HG03064 (cell line): ENCODE data around the gene NTN1.
"Not testable (repeated sequence)": the region's sequence is repeated elsewhere in the genome, so short reads cannot be mapped to it uniquely, and the experiment has no call there.

ENCODE experiments used
- ATAC-seq: cut with Tn5 transposase; IDR thresholded peaks from one replicate; pipeline ENCODE4 v1.9.1; 2021; ENCODE audit warnings: low read depth; ENCODE audit not compliant: unreplicated experiment

NTN1 gene

DNA sequence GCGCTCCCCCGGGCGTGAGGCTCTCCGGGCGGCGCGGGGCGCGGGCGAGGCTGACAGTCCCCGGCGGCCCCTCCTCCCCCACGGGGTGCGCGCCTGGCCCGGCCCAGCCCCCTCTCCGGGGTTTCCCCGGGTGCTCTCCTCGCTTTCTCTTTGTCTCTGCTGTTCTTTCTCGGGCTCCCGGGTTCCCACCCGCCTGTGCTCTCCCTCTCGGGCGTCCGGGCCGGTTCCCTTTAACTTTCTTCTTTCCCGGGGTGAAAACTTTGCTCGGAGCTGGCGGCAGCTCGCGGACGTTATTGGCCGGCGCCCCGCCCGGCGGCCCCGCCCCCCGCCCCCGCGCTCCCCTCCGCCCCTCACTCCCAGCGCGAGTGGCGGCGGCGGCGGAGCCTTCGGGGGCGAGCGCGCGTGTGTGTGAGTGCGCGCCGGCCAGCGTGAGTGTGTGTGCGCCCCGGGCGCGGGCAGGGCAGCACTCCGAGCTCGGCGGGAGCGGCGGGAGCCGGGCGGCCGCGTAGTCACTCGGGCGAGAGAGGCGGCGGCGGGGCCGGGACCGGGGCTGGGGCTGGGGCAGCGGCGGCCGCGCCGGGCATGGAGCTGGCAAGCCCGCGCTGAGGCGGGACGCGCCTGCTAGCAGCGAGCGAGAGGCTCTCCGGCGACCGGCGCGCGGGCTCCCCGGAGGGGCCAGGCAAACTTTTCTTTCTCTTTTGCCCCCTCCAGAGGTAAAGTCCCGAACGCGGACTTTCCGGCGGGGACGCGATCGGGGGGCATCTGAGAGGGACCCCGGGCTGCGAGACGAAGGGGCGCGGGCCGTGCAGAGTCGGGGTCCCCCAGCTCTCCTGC, at the start of gene NTN1:
Gene NTN1 (plus strand): TSS at position 353 of the 834 bp plus-strand sequence. CDS start 864 bp downstream, outside the sequence.
- ATAC-seq = no peak

DNA sequence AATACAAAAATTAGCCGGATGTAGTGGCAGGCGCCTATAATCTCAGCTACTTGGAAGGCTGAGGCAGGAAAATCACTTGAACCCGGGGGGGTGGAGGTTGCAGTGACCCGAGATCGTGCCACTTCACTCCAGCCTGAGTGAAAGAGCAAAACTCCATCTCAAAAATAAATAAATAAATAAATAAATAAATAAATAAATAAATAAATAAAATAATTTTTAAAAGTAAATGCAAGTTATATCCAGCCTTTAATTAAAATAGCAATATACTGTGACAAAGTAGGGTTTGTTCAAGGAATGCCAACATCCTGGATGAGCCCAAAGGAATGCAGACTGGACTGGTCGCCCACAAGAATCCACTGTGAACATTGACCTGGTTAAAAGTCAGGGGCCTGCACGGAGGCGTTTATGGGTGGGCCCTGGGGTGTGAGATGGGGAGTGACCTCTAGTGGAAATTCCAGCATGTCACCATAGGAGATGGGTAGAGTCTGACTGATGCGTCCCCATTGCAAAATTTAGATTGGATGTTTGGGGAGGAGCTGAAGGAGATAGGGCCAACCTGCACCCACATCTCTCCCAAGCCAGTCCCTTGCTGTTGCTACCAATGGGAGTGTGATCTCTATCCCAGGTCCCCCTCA, 46.1 kb upstream of the NTN1 start:
- no peak for ATAC-seq

DNA sequence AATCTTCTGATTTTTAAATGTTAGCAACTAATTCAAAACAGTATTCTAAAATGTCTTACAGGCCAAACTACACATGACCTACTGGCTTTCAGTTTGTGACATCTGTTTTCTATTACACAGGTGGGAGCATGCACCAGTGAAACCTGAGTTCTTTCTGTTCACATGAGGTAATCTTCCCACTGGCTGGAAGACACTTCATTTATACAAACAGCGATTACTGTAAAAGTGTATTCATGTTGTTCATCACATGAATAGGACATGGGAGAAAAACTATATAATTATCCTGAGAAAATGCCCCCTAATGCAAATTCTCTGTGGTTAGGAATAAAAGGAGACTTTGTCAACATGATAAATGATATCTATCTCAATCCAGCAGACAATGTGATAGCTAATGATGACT, 44.7 kb upstream of the NTN1 start:
- ATAC-seq = no peak

DNA sequence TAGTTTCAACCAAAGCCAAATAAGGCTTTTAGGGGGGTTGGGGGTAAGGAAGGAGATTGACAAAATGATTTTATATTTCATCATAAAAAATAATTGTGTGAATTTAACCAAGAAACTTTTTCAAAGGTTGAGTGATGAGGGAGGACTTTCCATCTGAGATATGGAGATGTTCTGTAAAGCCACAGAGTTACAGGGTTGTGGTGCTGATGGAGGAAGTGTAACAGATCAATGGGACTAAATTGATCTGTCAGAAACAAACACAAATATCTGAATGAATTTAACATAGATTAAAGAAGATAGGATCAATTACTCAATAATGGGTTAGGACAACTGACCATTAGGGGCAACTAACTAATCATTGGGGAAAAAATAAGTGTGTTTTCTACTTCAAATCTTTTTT, 41.6 kb upstream of the NTN1 start:
- ATAC-seq = no peak

DNA sequence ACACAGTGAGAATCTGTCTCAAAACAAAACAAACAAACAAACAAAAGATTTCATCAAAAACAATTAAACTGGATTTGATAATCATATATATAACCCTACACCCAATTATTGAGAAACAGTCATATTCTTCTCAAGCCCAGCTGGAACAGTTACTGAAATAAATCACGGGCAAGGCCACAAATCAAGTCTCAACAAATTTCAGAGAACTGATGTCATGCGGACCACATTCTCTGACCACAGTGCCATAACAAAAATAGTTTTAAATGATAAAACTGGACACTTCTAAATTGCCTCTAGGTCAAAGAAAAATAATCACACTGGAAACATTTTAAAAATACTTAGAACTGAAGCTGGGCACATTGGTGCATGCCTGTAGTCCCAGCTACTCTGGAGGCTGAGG, 39.9 kb upstream of the NTN1 start:
- ATAC-seq = no peak

DNA sequence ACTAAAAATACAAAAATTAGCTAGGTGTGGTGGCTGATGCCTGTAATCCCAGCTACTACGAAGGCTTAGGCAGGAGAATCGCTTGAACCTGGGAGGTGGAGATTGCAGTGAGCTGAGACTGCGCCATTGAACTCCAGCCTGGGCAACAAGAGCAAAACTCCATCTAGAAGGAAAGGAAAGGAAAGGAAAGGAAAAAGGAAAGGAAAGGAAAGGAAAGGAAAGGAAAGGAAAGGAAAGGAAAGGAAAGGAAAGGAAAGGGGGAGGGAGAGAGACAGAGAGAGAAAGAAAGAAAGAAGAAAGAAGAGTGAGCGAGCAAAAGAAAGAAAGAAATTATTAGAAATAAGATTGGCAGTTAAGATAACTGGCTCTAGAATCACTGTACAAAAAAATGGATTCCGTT, 37.1 kb upstream of the NTN1 start:
- ATAC-seq = not testable (repeated sequence)

DNA sequence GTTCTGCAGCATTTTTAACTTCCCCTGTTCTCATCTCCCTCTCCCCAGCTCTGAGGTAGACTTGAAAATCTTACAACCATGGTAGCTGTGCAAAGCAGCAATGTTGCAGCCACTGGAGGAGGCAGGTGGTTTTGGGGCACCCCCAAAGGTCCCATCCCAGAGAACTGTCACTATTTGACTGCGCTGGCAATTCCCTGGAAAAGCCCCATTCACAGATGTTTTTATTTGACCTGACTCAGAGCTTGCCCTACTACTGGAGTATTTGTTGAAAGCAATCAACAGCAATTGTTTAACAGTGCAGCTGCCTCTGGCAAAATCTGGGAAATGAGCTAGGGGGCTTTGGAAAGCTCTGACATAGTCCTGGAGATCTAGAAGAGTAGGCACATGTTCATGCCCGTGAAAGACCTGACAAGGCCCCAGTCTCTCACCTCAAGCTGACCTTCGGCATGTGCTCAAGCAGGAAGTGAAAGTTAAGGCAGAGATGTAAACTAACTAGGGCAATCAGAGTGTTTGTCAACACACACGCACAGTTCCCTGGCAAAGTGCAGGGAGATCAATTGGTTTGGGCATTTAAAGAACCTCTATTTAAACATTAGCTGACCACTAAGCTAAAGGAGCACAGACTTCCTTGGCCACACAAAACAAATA, 36.1 kb upstream of the NTN1 start:
- no peak for ATAC-seq

DNA sequence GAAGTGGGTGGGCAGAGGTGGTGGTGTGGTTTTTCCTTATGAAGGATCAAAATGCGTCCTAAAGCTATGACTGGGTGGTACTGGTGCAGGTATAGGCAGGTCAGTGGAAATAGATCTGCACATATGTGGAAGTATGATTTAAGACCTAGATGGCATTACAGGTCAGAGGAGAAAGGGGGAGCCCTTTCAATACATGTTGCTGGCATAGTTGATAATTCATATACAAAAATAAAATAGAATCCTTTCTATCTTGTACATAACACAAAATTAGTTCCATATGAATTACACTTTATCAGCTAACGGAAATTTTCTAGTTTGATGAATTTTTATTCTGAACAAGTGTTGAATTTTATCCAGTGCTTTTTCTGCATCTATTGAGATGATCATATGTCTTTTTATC, 35.0 kb upstream of the NTN1 start:
- ATAC-seq = no peak

DNA sequence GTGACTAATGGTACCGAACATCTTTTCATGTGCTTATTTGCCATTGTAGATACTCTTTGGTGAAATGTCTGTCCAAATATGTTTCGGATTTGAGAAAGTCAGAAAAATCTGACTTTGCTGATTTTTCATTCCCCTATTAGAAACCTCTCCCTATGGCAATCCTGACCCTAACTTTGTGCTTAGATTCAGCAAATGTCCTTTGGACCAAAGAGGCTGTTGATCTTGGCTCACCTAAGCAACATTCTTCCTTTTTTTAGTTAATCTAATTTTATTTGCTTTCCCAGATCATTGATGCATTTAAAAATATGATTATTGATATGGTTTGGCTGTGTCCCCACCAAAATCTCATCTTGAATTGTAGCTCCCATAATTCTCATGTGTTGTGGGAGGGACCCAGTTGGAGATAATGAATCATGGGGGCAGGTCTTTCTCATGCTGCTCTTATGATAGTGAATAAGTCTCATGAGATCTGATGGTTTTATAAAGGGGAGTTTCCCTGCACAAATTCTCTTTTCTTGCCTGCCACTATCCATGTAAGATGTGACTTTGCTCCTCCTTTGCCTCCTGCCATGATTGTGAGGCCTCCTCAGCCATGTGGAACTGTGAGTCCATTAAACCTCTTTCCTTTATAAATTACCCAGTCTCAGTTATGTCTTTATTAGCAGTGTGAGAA, 32.9 kb upstream of the NTN1 start:
- ATAC-seq = not testable (repeated sequence)

DNA sequence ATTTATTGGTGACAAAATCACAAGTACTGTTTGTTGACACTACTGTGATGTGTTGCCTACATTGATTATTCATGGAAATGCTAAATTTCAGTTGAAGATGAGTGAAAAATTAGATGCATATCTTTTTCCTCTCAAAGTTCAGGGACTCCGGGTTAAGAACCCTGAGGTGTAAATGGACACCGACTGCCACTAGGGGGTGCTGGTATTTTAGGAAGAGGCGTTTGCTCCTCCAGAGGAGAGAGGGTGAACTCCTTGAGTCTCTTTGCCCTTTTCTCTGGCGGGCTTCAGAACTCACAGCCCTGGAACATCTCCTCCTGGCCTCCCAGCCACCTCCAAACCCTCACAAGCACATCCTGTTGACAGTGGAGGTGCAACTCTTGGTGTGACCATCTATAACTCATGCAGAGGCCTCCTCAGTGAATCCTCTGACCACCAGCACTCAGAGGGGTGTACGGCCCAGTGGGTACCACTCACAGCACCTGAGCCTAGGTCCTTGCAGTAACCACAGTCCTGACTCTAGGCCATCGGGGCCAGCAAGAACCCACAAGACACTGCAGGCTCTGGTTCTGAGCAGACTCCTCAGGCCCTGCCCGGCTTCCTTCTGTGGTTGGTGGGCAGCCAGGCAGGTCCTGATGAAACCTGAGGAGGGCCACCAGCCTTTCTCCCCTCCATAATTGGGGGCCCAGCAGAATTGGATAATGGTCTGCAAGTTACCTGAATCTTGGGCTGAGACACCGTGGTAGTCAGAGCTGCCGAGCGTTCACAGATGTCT, 29.6 kb upstream of the NTN1 start:
- ATAC-seq = no peak

DNA sequence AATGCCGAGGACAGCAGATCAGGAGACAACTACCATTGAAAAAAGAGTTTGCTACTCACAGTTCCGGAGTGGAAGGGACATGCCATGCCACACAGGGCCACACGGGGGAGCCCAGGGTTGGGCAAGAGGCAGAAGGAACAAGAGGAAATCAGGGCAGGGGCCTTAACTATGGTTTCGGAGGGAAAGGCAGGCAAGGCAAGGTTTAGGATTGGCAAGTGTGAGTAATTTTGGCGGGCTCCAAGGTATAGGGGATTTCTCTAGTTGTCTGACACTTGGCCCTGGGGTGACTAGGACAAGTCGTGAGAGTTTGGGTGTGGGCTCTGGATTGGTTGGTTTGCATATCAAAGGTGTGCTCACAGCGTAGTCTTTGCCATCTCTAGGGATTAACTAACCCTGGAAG, 27.0 kb upstream of the NTN1 start:
- no peak for ATAC-seq

DNA sequence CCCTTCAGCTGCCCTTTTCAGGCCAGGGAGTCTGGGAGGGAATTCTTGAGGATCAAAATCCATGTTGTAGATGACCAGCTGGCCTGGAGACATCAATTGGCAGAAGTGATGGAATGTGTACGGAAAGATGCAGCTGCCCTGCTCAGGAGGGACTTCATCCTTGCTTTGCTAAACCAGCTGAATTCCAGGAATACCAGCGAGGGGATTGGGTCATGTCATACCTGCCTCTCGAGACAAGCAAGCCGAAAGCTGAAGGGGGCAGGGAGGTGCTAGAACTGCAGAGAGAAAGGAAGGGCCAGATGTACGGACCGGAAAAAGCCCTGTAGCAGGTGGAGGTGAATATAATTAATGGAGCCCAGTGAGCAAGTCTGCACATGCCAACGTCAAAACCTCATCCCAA, 25.6 kb upstream of the NTN1 start:
- ATAC-seq = no peak

DNA sequence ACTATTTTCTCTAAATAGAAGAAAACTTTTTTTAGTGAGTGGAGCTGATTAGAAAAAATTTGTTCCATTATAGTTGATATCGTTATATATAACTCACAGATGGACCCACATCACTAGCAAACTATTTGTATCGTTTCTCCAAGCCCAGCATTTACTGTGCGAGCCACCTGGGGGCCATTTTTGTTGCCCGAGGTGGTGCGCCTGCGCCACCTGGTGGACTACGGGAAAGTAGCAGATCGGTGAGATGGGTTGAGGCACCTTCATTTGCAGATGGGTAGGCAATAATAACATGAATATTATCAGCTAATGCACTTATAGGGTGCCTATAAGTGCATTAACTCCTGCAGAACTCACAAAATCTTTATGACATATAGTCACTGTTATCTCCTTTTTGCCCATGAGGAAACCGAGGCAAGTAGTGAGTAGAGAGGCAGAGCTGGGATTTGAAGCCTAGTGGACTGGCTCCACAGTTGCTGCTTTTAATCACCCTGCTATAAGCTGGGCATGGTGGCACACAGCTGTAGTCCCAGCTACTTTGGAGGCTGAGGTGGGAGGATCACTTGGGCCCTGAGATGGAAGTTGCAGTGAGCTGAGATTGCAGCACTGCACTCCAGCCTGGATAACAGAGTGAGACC, 23.2 kb upstream of the NTN1 start:
- no peak for ATAC-seq

DNA sequence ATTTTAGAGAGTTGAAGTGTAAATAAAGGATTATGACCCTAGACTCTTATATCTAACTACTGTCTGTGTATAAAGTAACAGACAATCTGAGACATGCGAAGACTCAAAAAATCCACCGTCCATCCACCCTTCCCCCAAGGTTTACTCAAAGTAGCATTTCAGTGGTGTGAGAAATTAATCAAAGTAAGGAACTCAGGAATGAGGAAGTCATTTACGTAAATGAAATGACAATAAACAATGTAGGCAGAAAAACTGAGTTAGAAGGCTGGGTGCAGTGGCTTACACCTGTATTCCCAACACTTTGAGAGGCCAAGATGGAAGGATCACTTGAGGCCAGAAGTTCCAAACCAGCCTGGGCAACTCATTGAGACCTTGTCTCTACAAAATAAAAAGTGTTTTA, 19.8 kb upstream of the NTN1 start:
- ATAC-seq = no peak

DNA sequence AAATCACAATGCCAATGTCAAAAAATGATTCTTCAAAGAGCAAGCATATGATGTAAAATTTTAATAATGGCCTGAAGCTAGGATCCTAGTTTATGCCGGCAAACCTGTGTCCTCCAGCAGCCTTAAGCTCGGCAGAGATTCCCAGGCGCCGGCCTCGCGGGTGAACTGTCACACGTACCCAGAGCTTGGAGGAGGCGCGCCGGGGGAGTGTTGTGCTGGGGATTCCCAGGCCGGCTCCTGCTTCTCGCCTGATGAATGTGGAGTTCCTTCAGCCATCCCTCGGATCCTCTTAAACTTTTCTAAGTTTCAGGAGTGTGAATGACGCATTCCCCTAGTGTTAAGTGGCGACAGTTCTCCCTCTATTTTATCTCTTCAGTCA, 19.1 kb upstream of the NTN1 start:
- no peak for ATAC-seq

DNA sequence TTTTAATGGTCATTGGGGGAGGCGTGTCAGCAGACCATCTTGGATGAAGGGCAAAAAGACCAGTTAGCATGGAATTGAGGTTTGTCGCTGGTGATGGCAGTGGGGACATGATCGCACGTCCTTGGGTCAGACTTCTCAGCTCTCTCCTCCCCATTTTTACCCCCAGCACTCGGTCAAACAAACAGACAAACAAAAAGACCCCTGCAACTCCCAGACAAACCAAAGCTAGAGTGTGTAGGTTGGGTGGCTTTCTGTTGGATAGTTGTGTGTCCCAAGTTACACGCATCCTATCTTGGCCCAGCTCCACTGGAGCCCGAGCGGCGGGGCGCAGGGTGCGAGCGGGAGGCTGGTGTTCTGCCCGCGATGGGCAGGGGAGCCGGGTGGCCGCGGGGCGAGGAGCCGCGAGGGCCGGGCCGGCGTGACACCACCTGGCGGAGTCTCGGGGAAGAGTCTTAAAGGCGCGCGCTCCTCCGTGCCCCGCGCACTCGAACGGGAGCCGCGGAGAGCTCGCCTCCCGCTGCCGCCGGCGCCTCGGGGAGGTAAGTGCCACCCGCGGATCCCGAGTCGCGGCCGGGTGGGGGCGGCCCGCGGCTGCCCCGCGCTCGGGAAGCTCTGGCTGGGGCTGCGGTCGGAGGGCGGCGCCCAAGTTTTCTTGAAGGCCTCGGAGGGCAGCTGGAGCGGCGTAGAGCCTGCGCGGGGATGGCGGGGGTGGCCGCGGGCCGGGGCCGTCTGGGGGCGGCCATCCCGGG, 18.5 kb upstream of the NTN1 start:
- no peak for ATAC-seq

DNA sequence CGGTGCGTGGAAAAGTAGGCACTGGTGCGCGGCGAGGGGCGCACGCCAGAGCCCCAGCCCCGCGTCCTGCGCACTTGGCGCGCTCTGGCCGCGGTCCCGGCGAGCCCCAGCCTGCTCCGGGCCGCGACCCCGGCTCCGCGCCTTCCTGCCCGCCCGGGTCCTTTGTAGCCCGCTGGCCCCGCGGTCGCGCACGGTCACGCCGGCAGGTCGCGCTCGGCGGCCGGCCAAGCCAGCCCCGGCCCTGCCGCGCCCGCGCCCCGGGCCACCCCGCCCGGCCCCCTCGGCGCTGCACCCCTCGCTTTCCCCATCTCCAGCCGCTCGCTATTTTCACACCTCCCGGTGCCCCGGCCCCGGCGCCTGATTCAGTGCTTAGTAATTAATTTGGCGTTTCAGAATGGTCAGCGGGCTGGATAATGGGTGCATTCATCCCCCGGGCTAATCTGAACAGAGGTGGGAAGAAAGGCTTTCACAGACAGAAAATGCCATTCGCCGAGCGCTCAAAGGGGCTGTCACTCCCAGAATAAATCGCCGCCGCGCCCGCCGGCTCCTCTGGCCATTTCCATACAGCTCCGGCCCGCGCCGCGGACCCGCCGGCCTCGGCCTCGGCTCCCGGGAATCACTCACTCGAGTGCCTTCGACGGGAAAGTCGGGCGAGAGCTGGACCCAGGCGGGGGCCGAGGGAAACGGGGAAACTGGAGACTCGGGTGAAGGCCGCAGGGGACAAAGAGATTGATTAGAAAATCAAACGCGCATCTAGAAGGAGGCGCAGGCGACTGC, 17.8 kb upstream of the NTN1 start:
- ATAC-seq = no peak

DNA sequence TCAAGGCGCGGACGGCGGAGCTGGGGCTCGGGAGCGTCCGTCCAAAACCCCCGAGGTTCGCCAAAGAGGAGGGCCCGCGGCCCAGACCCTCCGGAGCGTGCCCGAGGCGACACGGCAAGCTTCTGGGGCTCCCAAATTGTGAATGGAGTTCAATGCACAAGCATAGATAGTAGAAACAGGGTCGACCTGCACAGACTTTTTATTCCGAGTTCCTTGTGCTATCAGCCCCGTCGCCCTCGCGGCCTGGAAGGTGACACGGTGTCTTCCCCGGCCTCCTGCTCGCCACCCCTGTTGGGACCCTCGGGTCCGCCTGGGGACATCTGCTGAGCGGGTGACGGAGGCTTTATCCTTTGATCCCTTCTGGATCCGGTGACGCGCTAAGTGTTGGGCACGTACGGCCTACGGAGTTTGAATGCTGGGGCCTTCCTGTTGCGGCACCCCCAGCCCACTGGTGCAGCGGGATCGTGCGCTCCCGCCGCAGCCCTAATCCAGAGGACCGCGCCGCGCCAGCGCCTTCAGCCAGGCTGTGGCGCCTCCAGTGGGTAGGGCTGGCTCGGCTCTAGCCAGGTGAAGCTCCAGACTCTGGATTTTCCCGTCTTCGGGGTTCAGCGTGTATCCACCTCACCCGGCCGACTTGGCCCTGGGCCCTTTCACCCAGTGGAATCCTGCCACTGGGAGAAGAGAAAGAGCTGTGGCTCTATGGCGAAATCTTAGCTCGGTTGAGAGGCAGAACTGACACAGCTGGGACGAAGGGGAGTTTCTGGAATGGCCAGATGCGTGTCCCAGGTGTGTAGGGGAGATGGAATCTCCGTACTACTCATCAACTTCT, 17.0 kb upstream of the NTN1 start:
- ATAC-seq = no peak
